ENCODE measurements around the gene AAK1.
"Not testable (repeated sequence)": the region's sequence is repeated elsewhere in the genome, so short reads cannot be mapped to it uniquely, and the experiment has no call there.

DNA sequence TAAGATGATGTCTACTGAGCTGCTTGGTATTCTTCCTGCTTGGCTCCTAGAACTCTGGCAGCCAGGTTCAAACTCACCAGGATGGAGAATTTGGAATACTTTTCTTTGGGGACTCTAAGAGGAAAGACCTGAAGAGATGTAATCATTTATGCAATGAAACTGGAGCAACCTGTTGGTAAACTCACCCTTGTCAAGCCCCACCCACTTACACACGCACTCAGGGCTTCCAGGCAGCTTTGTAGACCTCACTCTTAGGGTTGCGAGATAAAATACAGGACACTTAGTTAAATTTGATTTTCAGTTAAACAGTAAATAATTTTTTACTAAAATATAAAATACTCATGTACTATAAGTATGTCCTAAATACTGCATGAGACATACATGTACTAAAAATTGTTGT, 19.0 kb upstream of the AAK1 start:
- TF ChIP-seq, protein P1, sequence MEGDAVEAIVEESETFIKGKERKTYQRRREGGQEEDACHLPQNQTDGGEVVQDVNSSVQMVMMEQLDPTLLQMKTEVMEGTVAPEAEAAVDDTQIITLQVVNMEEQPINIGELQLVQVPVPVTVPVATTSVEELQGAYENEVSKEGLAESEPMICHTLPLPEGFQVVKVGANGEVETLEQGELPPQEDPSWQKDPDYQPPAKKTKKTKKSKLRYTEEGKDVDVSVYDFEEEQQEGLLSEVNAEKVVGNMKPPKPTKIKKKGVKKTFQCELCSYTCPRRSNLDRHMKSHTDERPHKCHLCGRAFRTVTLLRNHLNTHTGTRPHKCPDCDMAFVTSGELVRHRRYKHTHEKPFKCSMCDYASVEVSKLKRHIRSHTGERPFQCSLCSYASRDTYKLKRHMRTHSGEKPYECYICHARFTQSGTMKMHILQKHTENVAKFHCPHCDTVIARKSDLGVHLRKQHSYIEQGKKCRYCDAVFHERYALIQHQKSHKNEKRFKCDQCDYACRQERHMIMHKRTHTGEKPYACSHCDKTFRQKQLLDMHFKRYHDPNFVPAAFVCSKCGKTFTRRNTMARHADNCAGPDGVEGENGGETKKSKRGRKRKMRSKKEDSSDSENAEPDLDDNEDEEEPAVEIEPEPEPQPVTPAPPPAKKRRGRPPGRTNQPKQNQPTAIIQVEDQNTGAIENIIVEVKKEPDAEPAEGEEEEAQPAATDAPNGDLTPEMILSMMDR (conservative IDR thresholded peaks at IDR 0.05; ENCODE audit: low read depth, low read length), result not testable (repeated sequence)
- TF ChIP-seq EZH2 (IDR thresholded peaks at IDR 0.05; ENCODE audit: borderline replicate concordance, low read depth, low read length, poor library complexity, severe bottlenecking), result not testable (repeated sequence)

All from A673 (cell line).